Measurements from ENCODE around the gene PSMB5. TPM values are rescaled to one million over a fixed set of nuclear protein-coding genes. Genes with fewer than 3 reads are reported as not detected.

Gene PSMB5
- total RNA-seq, 1 donor from 2014 or later, result 216 TPM

DNA sequence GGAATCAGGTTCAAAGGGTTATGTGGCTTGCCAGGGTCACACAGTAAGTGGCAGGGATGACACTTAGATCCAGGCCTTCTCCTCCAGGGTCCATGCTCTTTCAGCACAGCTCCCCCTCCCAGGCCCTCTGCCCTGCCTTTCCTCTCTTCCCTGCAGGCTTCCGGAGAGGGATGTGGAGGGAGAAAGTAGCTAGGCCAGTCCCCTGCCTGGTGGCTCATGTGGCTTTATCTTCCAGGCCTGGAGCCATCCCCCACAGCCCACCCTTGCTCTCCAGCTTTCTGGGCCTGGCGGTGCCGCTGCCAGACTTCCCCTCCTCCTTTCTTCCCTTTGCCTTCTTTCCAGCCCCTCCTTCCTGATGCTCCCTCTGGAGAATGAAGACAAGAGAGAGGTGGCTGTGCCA is 9.1 kb upstream of the PSMB5 start:
- no peak for DNase-seq (ENCODE audit: low read depth in 2 of 2)

DNA sequence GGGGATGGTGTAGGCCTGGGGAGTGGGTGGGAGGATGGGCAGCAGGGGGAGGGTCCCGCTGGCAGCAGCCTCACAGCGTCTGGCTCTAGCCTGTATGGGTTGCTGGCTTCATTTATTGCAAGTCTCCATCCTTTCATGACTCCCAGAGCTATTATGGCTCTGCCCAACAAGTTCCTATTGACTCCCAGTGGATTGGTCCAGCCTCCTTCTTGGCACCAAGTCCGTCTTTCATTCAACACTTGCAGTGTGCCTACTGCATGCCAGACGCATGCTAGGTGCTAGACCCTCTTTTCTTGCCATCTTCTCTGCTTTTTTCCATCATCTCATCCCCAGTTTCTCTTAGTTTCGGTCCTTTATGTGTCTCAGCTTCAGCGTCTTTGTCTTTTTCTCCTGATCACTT is 8.4 kb upstream of the PSMB5 start:
- no peak for DNase-seq (ENCODE audit: low read depth in 2 of 2)

DNA sequence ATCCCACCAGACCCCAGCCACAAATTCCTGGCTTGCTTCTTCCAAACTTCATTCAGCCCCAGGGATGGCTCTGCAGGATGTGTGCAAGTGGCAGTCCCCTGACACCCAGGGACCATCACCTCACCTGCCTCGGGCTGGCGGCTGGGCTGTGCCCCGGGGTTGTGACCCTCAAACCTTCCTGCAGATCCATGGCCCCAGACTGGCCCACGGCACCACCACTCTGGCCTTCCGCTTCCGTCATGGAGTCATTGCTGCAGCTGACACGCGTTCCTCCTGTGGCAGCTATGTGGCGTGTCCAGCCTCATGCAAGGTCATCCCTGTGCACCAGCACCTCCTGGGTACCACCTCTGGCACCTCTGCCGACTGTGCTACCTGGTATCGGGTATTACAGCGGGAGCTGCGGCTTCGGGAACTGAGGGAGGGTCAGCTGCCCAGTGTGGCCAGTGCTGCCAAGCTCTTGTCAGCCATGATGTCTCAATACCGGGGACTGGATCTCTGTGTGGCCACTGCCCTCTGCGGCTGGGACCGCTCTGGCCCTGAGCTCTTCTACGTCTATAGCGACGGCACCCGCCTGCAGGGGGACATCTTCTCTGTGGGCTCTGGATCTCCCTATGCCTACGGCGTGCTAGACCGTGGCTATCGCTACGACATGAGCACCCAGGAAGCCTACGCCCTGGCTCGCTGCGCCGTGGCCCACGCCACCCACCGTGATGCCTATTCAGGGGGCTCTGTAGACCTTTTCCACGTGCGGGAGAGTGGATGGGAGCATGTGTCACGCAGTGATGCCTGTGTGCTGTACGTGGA is 7.7 kb upstream of the PSMB5 start, which contains the start of gene PSMB11:
Gene PSMB11 (plus strand): TSS at position 51 of the 804 bp plus-strand sequence. CDS start 14 bp downstream, at position 65.
- DNase-seq (ENCODE audit: low read depth in 2 of 2), result no peak

DNA sequence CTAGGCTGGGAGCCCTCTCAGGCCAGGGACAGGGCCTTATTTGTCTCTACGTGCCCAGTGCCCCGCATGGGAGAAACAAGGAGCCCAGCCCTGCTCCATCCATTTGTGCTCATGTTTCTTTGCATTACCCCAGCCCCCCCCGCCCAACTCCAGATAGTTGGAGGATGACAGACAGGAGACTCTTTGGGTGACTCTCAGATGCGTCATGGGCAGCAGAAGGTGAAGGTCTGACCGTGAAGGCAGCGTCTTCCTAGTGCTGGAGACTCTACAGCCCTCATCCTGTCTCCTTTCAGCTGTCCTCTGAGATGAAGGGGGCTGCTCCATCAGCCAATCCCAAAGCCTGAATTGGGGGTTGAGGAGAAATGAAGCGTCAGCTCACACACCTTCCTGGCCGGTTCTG is 7.0 kb upstream of the PSMB5 start:
- DNase-seq (ENCODE audit: low read depth in 2 of 2), result no peak

DNA sequence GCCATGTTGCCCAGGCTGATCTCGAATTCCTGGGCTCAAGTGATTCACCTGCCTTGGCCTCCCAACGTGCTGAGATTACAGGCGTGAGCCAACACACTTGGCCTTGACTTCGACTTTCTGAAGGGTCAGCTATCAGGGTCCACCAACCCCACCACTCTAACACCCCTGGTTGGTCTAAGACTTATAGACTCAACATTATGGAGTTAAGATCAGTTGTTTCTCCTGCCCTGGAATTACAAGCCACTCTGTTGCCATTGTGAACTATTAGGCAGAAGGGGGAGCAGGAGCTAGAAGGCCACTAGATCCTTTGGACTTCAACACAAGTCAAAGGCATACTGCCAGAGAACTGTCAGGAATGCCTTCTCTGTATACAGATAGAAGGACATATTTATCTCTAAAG is 5.4 kb upstream of the PSMB5 start:
- no peak for DNase-seq (ENCODE audit: low read depth in 2 of 2)

DNA sequence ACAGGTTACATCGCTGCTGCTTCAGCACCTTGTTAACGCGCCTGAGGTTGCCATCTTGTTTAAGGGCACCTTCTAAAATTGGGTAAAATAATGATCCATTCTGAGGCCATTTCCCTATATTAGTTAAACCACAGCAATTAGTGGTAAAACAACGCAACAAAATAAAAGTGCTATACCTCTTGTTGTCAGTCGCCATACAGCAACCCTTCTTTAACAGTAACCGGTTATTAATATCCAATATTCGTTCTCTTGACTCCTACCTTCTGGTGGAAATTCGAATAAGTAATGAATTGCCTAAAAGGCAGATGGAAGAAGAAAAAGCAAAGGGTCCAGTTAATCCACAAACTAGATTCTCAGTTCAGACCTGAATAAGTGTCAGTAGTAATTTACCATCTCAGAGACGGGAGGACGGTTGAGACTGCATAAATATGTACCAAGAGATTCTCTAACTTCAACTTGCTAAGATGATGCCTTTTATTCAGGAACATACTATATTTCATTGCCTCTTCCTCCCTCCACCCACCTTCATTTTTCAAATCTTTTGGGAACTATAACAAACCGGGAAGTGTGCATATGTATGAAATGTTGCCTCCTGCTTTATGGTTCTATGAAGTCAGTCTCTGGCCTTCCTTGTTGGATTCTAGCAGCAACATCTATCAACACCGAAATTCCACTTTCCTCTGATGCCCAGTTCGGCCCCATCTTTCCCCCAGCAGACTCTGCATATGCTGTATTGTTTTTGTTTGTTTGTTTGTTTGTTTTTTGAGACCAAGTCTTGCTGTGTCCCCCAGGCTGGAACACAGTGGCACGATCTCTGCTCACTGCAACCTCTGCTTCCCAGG is 824 bp upstream of the PSMB5 start:
- DNase-seq (ENCODE audit: low read depth in 2 of 2), result no peak

DNA sequence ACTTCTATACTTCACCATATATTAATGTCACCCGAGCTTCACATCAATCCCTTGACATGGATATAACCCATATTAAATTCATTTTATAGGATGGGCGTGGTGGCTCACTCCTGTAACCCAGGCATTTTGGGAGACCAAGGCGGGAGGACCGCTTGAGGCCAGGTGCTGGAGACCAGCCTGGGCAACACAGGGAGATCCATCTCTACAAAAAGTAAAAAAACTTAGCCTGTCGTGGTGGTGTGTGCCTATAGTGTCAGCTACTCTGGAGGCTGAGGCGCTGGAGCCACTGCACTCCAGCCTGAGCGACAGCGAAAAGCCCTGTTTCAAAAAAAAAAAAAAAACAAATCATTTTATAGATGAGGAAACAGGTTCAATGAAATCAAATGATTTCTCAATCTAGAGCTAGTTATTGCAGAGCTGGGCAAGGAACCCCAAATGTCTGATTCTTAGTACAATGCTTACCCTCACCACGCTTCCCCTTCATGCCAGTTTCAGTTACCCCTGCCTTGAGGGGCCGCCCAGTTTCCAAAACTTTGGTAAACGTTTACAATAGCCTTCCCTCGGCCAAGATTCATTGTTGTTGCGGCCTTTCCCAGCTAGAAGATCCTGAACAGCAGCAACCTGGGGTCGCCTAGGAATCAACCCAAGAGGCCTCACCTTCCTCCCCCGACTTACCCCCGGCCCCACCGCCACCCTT is 751 bp downstream of the PSMB5 start:
- DNase-seq (ENCODE audit: low read depth in 2 of 2), result no peak

DNA sequence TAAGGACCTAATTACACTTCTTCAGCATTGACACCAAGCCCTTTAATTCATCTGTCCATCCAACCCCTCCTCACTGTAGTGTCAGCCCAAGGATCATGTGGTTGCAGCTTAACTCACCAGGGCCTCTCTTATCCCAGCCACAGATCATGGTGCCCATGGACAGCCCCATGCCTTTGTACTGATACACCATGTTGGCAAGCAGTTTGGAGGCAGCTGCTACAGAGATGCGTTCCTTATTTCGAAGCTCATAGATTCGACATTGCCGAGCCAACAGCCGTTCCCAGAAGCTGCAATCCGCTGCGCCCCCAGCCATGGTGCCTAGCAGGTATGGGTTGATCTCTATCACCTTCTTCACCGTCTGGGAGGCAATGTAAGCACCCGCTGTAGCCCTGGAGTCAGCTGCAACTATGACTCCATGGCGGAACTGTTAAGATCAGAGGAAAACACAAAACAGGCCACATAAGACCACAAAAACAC is 1.4 kb downstream of the PSMB5 start:
- no peak for DNase-seq (ENCODE audit: low read depth in 2 of 2)

DNA sequence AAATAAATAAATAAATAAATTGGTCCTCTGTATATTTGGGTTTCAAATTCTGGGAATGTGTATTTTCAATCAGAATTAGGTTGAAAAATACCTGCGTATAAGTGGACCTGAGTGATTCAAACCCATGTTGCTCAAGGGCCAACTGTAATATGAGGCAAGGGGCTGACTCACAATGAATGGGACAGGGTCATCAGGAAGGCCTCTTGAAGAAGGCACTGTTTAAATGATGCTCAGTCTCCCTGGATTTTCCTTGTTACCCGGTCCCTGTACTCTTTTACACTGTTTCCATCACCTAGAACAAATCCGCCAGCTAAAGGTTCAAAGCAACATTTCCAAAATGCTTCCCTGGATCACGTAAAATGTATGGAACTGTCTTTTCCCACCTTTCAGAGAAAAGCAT is 3.8 kb downstream of the PSMB5 start:
- no peak for DNase-seq (ENCODE audit: low read depth in 2 of 2)

DNA sequence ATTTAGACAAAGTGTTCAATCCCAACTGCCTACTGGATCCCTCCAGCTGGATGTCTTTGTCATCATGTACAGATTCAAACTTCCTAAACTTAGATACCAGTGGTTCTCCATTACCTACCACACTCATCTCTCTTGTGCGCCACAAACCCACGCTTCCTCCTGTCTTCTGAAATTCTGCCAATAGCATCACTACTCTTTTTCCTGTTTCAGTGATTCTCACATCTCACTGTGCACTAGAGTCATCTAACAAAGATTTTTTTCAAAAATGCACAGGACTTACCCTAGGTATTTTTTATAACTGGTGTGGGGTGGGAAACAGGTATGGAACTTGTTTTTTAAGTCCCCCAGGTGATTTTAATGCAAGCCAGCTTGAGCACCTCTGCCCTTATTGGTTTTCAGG is 5.9 kb downstream of the PSMB5 start:
- peak in 1 of 2 donors; percentile 39 for DNase-seq (ENCODE audit: low read depth in 2 of 2)

DNA sequence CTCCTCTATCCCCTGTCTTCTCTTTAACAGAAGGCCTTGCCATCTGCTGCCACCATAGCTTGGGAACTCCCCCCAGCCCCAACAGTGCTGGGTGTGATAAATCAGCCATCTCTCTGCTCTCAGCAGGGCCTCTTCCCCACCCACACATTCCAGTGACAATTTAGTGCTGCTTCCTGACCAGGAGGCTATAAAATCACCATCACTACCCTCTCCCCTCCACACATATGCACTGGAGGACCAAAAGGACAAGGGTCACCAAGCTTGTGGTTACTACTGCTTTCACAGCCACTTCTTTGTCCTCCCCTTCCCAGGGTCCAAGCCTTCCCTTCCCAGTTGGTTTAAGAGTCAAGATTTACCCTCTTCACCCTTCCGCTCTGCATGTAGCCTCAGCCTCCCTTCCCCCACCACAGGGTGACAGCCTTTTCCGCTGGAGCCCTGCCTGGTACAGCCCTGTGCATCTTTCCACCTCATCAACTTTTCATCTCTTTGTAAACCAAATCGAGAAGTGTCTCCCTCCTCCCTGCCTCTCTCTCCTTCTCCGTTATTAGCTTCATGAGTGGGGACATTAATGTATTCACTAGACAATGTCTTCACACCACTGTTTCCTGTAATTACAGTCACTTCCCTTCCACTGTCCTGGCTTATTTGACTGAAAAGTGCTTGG is 9.4 kb downstream of the PSMB5 start:
- no peak for DNase-seq (ENCODE audit: low read depth in 2 of 2)

DNA sequence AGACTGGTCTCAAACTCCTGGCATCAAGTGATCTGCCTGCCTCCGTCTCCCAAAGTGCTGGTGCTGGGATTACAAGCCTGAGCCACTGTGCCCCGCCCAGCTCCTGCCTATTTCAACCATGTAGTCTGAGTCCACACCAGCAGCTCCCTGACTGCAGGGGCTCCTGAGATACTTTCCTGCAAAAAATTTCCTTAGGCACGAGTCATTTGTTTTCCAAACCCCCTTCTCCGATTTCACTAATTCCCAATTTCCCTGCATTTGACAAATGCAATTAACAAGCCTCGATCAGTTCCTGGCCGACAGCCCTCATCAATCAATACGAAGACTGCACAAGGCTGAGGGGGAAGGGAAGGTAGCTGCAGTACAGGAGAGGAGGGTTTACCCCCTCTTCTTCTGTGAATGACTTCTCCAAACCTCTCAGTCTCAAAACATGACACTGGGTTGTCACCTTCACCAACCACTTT is 10.1 kb downstream of the PSMB5 start:
- DNase-seq (ENCODE audit: low read depth in 2 of 2), result no peak

DNA sequence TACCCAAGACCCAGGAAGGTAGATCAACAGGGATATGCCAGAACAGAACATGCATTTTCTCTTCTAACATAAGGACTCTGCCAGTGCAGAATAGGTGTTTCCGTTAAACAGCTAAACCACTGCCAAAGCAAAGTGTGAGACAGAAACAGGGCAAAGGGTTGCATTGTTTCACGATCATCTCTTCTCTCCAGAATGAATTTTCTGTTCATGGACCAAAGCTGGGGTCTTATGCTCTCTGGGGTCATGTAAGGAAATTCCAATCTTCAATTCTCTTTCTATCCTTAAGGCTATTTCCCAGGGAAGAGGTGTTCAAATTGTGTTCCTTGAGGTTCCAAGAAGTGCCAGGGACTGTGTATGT is 10.9 kb downstream of the PSMB5 start:
- DNase-seq (ENCODE audit: low read depth in 2 of 2), result no peak

DNA sequence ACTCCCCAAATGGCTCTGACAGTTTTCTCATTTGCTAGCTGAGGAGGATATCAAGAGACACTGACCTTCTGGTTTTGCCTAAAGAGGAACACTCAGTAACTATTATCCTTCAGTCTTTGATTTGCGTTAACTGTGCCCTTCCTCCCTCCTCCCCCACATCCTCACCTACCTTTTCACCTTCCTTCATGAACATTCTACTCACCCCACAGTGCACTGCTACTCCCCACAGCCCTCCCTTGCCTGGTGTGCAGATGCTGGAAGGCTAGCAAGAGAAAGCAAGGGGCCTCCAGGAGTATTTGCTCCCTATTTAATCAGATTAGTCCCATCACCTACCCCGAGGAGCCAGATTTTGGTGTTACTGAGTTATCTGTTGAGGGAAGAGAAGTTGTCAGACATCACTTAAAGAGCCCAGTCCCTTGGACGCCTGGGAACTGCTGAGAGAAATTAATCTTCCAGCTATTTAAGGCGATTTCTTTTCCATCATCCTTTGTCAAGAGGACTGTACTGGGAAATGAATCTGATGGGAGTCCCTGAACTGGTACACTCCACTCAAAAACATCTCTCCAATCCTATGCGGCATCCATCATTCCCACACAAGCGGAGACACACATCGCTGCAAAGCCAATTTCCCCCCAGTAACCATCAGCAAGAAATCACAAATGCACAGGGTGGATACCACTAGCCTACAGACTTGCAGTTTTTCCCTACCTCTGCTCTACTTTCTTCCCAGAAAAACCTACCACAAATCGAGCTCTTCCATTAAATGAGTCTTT is 11.5 kb downstream of the PSMB5 start:
- no peak for DNase-seq (ENCODE audit: low read depth in 2 of 2)

DNA sequence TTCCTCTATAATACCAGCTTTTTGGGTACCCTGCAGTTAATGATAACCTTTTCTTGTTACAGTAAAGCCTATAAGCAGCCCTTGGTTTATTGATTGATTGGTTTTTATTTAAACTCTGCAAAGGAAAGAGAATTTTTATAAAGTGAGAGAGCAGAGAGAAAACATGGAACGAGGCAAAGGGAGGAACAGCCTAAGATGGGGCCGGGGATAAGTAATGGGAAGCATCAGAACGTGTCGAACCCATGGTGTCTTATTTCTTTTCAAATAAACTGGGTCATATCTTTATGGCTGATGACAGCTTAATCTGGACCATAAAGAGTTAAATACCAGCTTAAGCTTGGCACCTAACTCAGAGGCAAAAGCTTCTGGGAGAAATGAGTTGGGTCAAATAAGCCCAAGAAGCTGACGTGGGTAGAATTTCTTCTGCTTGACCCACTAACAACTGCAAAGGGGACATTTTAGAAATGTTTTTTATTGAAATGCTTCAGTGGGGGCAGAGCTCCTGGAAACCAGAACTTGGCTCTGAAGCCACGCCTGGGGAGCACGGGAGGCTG is 12.7 kb downstream of the PSMB5 start:
- DNase-seq (ENCODE audit: low read depth in 2 of 2), result no peak

DNA sequence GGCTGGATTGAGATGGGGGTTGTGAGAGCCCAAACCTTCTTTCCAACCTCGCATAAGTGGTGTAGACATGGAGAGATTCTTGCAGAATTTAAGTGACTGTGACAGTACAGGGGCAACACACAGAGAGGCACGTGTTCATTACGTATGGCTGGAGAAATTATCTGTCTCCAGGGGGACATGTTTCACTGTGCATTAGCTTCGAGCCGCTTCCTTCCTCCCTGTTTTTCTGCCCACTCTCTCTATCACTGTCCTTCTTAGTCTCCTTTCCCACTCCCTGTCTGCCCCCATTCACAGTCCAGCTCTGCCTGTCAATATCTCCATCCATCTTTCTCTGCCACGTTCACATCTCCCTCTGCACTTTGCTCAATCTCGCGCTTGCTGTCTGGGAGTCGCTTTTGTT is 13.3 kb downstream of the PSMB5 start:
- no peak for DNase-seq (ENCODE audit: low read depth in 2 of 2)

DNA sequence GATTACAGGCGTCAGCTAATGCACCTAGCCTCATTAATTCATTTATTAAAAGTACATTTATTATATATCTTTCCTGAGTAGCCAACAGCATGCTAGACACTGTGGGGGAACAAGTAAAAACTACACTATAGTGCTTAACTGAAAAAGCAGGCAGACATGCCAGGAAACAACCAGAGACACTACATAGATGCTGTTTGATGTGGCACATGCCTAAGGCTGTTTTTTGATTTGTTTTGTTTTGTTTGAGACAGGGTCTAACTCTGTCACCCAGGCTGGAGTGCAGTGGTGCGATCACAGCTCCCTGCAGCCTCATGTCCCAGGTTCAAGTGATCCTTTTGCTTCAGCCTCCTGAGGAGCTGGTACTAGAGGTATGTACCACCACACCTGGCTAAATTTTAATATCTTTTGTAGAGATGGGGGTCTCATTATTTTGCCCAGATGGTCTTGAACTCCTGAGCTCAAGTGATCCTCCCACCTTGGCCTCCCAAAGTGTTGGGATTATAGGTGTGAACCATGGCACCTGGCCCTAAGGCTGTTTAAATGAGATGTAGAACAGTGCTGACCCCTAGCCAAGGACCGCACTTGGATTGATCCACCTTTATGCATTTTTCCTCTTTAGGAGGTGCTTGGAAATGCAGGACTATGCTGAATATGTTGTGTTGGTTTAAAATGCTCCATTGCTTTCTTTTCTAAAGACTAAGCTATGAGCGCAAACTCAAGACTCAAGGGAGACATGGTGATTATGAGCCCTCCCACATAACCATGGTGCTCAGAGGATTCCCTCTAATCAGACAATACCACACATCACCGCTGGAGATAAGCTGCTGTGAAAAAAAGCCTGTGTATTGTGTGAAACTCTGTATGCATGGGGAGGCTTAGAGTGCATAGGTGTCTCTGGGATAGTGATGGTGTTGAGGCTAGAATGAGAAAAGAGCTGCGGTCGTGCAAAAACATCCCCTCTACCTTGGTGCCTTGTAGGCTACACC is 14.3 kb downstream of the PSMB5 start:
- DNase-seq (ENCODE audit: low read depth in 2 of 2), result no peak

DNA sequence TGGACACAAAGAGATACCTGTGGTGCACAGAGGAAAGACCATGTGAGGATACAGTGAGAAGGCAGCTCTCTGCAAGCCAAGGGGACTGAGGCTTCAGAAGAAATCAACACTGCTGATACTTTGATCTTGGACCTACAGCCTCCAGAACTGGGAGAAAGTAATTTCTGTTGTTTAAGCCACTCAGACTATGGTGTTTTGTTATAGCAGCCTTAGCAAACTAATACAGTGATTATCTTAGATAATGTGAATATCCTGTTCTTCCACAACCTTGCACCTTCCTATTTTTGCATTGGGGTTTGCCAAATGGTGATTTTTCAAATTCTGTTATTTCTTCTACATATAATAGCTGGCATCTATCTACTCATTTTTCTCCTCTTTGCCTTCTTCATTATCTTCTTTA is 16.6 kb downstream of the PSMB5 start:
- DNase-seq (ENCODE audit: low read depth in 2 of 2), result no peak

DNA sequence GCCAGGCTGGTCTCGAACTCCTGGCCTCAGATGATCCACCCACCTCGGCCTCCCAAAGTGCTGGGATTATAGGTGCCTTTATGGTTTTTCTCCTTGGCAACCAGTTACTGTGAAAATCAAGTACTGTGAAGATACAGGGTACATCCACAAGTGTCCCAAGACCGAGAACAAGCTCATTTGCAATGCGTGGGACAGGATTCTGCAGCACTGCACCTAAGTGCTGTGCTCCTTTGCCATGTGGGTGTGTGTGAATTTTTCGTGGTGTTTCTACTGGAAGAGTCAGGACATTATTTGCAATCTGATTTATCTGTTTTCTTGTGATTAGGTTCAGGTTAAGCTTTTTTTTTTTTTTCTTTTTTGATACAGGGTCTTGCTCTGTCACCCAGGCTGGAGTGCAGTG is 17.6 kb downstream of the PSMB5 start:
- no peak for DNase-seq (ENCODE audit: low read depth in 2 of 2)
